HG02763 (cell line): ENCODE data around the gene ZDHHC22.
A peak's percentile ranks its signal among the peaks of the same experiment; 100 is the strongest.
"Not testable (repeated sequence)": the region's sequence is repeated elsewhere in the genome, so short reads cannot be mapped to it uniquely, and the experiment has no call there.

Experiments used
- ATAC-seq: cut with Tn5 transposase; IDR thresholded peaks from one replicate; pipeline ENCODE4 v1.9.1; 2021; ENCODE audit warnings: mild to moderate bottlenecking, moderate library complexity; ENCODE audit not compliant: unreplicated experiment

The ZDHHC22 gene

GRCh38 chr14:77141214-77142004 lies at the start of gene ZDHHC22:
Gene ZDHHC22 (minus strand): TSS chr14:77141791. CDS start chr14:77139738, 2,053 bp downstream.
- ATAC-seq = no peak

- no peak for ATAC-seq
Measured at GRCh38 chr14:77190977-77191376, 49.4 kb upstream of the ZDHHC22 start.

- ATAC-seq = no peak
Measured at GRCh38 chr14:77189479-77189878, 47.9 kb upstream of the ZDHHC22 start.

DNA sequence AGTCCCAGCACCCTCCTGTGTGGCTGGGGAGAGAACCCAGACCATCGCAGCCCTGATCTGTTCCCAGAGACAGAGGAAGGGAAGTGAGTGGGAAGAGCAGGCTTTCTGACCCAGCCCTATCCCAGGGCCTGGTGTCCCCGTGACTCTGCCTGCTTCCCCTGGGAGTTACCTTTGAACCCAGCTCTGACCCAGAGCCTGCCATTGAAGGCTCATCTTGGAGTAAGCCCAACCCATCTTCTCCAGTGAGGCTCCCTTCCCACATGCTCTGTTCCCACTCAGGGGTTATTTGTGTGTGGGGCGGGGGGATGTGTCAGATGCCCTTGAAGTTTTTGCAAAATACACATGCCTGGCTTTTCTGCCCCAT lies 46.0 kb upstream of the ZDHHC22 start:
- ATAC-seq = no peak

- no peak for ATAC-seq
Measured at GRCh38 chr14:77186911-77187648, 45.5 kb upstream of the ZDHHC22 start.

- no peak for ATAC-seq
Measured at GRCh38 chr14:77185093-77185465, 43.5 kb upstream of the ZDHHC22 start.

GRCh38 chr14:77184396-77185092 lies 43.0 kb upstream of the ZDHHC22 start:
- no peak for ATAC-seq

DNA sequence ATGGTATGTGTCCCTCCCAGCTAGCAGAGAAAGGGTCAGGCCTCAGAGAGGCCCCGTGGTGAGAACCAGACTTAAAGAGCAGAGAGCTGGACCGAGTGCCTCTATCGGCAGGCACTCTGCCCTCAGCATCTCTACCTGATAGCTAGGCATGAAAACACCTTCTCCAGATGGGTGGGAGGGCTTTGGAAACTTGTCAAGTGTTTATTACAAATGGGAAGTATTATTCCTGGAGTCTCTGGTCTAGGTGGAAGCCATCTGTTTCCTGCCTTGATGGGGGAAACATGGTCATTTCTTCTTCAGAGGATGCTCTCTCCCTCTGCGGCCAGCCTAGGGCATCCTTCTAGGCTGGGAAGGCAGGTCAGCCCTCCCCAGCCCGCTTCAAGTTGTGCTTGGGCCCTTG lies 42.3 kb upstream of the ZDHHC22 start:
- no peak for ATAC-seq

- ATAC-seq = peak; percentile 51
Measured at GRCh38 chr14:77181603-77182437, 40.2 kb upstream of the ZDHHC22 start, which contains the start of gene TMEM63C. Gene TMEM63C (plus strand): TSS chr14:77181798. CDS start chr14:77218814, 37,016 bp downstream.

- peak; percentile 7 for ATAC-seq
Measured at GRCh38 chr14:77180726-77181602, 39.4 kb upstream of the ZDHHC22 start.

DNA sequence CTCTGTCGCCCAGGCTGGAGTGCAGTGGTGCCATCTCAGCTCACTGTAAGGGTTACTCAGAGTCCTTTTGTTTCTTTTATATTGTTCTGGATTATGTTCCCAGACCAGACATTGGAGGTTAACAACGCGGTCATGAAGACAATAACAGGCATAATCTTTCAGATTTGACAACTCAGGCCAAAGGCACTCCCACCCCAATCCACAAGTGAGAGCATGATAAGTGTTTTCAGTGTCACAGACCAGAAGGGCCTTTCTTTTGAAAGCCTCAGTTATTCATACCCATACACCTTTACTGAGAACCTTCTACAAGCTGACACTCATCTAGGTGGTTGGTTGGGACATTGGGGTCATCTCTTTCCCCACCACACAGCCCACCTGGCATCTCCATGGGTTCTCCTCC lies 37.1 kb upstream of the ZDHHC22 start:
- ATAC-seq = no peak

DNA sequence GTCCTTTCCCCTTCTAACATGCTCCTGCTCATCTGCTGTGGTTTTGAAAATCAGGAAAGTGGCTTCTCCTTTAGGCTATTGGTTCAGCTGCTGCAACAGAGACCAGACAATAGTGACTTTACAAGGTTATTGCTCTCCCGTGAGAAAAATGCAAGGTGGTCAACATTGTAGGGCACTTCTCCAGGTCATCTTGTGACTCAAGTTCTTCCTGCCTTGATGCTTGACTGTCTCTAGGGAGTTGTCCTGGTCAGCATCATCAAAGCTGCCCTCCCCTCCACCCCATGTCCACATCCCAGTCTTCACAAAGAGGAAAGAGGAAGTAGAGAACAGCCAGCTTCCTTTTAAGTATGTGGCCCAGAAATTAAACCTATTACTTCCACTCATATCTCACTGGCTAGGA lies 36.1 kb upstream of the ZDHHC22 start:
- no peak for ATAC-seq

DNA sequence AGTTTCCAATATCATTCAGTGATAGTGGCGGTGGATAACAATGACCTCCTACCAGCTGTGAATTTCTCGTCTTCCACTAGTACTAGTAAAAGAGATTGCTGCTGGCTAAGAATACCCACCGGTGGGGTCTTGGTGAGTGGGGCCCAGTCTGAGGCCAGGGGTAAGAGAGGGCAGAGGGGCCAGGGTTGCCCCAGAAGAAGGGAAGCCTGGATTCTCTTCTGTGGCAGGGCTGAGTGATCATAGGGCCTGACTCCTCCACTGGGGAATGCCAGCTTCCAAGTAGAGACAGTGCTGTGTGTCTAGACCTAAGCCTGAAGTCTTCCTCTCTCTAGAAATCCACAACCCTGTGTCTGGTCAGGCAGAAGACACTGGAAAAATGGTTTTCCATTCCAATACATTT lies 34.3 kb upstream of the ZDHHC22 start:
- ATAC-seq = no peak

DNA sequence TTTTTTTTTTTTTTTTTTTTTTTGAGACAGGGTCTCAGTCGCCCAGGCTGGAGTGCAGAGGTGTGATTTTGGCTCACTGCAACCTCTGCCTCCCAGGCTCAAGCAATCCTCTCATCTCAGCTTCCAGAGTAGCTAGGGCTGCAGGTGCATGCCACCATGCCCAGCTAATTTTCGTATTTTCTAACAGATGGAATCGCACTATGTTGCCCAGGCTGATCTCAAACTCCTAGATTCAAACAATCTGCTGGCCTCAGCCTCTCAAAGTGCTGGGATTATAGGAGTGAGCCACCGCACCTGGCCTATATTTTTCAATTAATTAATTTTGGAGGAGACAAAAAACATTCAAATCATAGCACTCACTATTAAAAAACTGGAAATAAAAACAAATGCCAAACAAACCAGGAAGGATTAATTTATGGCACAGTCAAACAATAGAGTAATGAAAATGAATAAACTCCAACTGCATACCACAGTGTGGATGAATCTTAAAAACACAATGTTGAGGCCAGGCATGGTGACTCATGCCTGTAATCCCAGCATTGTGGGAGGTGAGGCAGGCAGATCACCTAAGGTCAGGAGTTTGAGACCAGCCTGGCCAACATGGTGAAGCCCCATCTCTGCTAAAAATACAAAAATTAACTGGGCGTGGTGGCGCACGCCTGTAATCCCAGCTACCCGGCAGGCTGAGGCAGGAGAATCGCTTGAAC lies 32.5 kb upstream of the ZDHHC22 start:
- not testable (repeated sequence) for ATAC-seq

DNA sequence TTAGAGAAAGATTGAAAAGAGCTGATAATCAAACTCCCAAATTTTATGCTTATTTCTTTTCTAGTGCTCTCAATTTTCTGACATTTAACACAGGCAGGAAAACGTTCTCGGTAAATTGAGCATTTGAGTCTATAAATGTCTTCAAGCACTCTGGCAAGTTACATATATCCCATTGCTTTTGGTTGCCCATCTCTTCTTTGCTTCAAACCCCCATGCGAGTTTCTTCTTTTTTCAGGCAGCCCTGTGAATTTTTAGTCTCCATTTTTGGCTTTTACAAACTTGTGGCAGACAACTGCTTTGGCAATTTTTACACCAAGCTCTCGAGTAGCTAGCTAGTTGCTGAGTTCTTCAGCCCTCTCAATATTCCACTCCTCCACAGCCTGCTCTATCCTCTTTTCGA lies 31.3 kb upstream of the ZDHHC22 start:
- ATAC-seq = no peak

GRCh38 chr14:77170045-77170444 lies 28.5 kb upstream of the ZDHHC22 start:
- no peak for ATAC-seq

GRCh38 chr14:77161011-77161410 lies 19.4 kb upstream of the ZDHHC22 start:
- ATAC-seq = no peak

GRCh38 chr14:77158882-77159255 lies 17.3 kb upstream of the ZDHHC22 start:
- ATAC-seq = no peak

- ATAC-seq = no peak
Measured at GRCh38 chr14:77158175-77158881, 16.7 kb upstream of the ZDHHC22 start.
